ENCODE measurements around the gene DUS1L. TPM values are rescaled to one million over a fixed set of nuclear protein-coding genes. Genes with fewer than 3 reads are reported as not detected.

DUS1L gene
- total RNA-seq, 8 experiments from 2014 or later = 32.3 to 91.1 (median 47.2) TPM

Other genes with a start within 250 kb of the DUS1L start
- gene MCRIP1, start 232.5 kb downstream of the DUS1L start, total RNA-seq = 100 to 1,000 TPM in 4 of 8 experiments, 10 to 100 TPM in 4; 18.1 to 139 (median 101) TPM
- gene PPP1R27, start 230.8 kb downstream of the DUS1L start, total RNA-seq = 1 to 10 TPM in 4 of 8 experiments, under 1 TPM in 3, not detected in 1; 0.73 to 1.3 (median 1.1) TPM
- 100 to 1,000 TPM; 116 to 461 (median 257) TPM for gene P4HB, start 205.3 kb downstream of the DUS1L start, total RNA-seq
- gene ARHGDIA, start 194.5 kb downstream of the DUS1L start, total RNA-seq = 100 to 1,000 TPM in 5 of 8 experiments, 10 to 100 TPM in 3; 44.7 to 276 (median 151) TPM
- 100 to 1,000 TPM in 3 of 8 experiments, 10 to 100 TPM in 5; 52.7 to 176 (median 78.1) TPM for gene ALYREF, start 174.2 kb downstream of the DUS1L start, total RNA-seq
- 100 to 1,000 TPM in 6 of 8 experiments, 10 to 100 TPM in 2; 80.4 to 181 (median 120) TPM for gene ANAPC11, start 174.1 kb downstream of the DUS1L start, total RNA-seq
- gene NPB, start 163.6 kb downstream of the DUS1L start, total RNA-seq = under 1 TPM in 7 of 8 experiments, not detected in 1; 0.15 to 0.92 (median 0.43) TPM
- gene PCYT2, start 154.4 kb downstream of the DUS1L start, total RNA-seq = 10 to 100 TPM; 11.3 to 40.6 (median 16.0) TPM
- 10 to 100 TPM in 7 of 8 experiments, 1 to 10 TPM in 1; 7.2 to 37.9 (median 14.5) TPM for gene SIRT7, start 147.6 kb downstream of the DUS1L start, total RNA-seq
- 10 to 100 TPM in 5 of 8 experiments, 1 to 10 TPM in 3; 6.6 to 23.9 (median 15.4) TPM for gene MAFG, start 138.1 kb downstream of the DUS1L start, total RNA-seq
- gene PYCR1, start 128.5 kb downstream of the DUS1L start, total RNA-seq = 10 to 100 TPM; 31.5 to 97.7 (median 54.0) TPM
- gene MYADML2, start 118.6 kb downstream of the DUS1L start, total RNA-seq = 1 to 10 TPM in 2 of 8 experiments, under 1 TPM in 6; 0.10 to 1.4 (median 0.47) TPM
- gene NOTUM, start 104.6 kb downstream of the DUS1L start, total RNA-seq = 1 to 10 TPM in 2 of 8 experiments, under 1 TPM in 4, not detected in 2; 0.08 to 1.3 (median 0.40) TPM
- gene ASPSCR1, start 88.2 kb downstream of the DUS1L start, total RNA-seq = 10 to 100 TPM; 17.3 to 35.1 (median 26.7) TPM
- 100 to 1,000 TPM in 1 of 8 experiments, 10 to 100 TPM in 7; 40.6 to 116 (median 53.3) TPM for gene CENPX, start 42.9 kb downstream of the DUS1L start, total RNA-seq
- 10 to 100 TPM in 5 of 8 experiments, 1 to 10 TPM in 3; 2.8 to 18.1 (median 10.7) TPM for gene LRRC45, start 42.5 kb downstream of the DUS1L start, total RNA-seq
- gene RAC3, start 34.1 kb downstream of the DUS1L start, total RNA-seq = 10 to 100 TPM in 6 of 8 experiments, 1 to 10 TPM in 2; 1.8 to 92.9 (median 52.3) TPM
- 10 to 100 TPM; 55.7 to 94.5 (median 80.7) TPM for gene DCXR, start 28.1 kb downstream of the DUS1L start, total RNA-seq
- gene RFNG, start 14.0 kb downstream of the DUS1L start, total RNA-seq = 10 to 100 TPM; 19.3 to 38.6 (median 28.5) TPM
- 10 to 100 TPM; 54.6 to 97.9 (median 78.2) TPM for gene GPS1, start 13.9 kb downstream of the DUS1L start, total RNA-seq
- gene FASN, start 32.4 kb upstream of the DUS1L start, total RNA-seq = 100 to 1,000 TPM in 4 of 8 experiments, 10 to 100 TPM in 4; 32.4 to 333 (median 89.0) TPM
- gene CCDC57, start 147.0 kb upstream of the DUS1L start, total RNA-seq = 10 to 100 TPM; 13.6 to 68.8 (median 26.1) TPM
- gene SLC16A3, start 163.2 kb upstream of the DUS1L start, total RNA-seq = 100 to 1,000 TPM in 2 of 8 experiments, 10 to 100 TPM in 5, 1 to 10 TPM in 1; 7.6 to 117 (median 16.2) TPM
- 100 to 1,000 TPM in 2 of 8 experiments, 10 to 100 TPM in 6; 24.1 to 109 (median 43.9) TPM for gene CSNK1D, start 207.9 kb upstream of the DUS1L start, total RNA-seq